GM11168 (cell line): Measurements from ENCODE around the gene TIMP2.
"Not testable (repeated sequence)": the region's sequence is repeated elsewhere in the genome, so short reads cannot be mapped to it uniquely, and the experiment has no call there.

Source experiments
- in situ Hi-C: fragments of 300-500 bp; cut with MboI; formaldehyde crosslinking; loops from one replicate; pipeline ENCODE4 v1.12.0; 2022; ENCODE audit warnings: low sequenced_read_pairs; ENCODE audit not compliant: unreplicated experiment

TIMP2 gene

GRCh38 chr17:78912082-78912481 lies 13.1 kb downstream of the TIMP2 start:
- in situ Hi-C loops, result no loop called here

- in situ Hi-C loops, result not testable (repeated sequence)
Observed at GRCh38 chr17:78911543-78911942, 13.6 kb downstream of the TIMP2 start.

GRCh38 chr17:78910497-78911284 lies 14.5 kb downstream of the TIMP2 start:
- in situ Hi-C loops, result no loop called here

GRCh38 chr17:78908426-78908825 lies 16.8 kb downstream of the TIMP2 start:
- in situ Hi-C loops, result no loop called here

- in situ Hi-C loops, result no loop called here
Observed at GRCh38 chr17:78905541-78905940, 19.6 kb downstream of the TIMP2 start.

- in situ Hi-C loops, result no loop called here
Observed at GRCh38 chr17:78905116-78905515, 20.1 kb downstream of the TIMP2 start.

GRCh38 chr17:78904371-78904770 lies 20.8 kb downstream of the TIMP2 start:
- in situ Hi-C loops, result no loop called here

GRCh38 chr17:78903101-78903779 lies 21.9 kb downstream of the TIMP2 start, which contains the start of gene CEP295NL:
Gene CEP295NL, minus strand, starts transcription at chr17:78903201. Its CDS starts 1,373 bp downstream, at chr17:78901828.
- in situ Hi-C loops, result no loop called here

- in situ Hi-C loops, result not testable (repeated sequence)
Observed at GRCh38 chr17:78902231-78902630, 23.0 kb downstream of the TIMP2 start.

- in situ Hi-C loops, result no loop called here
Observed at GRCh38 chr17:78901806-78902205, 23.4 kb downstream of the TIMP2 start.

- in situ Hi-C loops, result no loop called here
Observed at GRCh38 chr17:78900816-78901215, 24.4 kb downstream of the TIMP2 start.

GRCh38 chr17:78899361-78900260 lies 25.6 kb downstream of the TIMP2 start:
- in situ Hi-C loops, result no loop called here

- in situ Hi-C loops, result no loop called here
Observed at GRCh38 chr17:78898947-78899346, 26.2 kb downstream of the TIMP2 start.

- in situ Hi-C loops, result no loop called here
Observed at GRCh38 chr17:78898075-78898836, 26.9 kb downstream of the TIMP2 start.

- in situ Hi-C loops, result no loop called here
Observed at GRCh38 chr17:78897664-78898047, 27.5 kb downstream of the TIMP2 start.

GRCh38 chr17:78896834-78897663 lies 28.1 kb downstream of the TIMP2 start:
- in situ Hi-C loops, result no loop called here

GRCh38 chr17:78896091-78896833 lies 28.9 kb downstream of the TIMP2 start:
- in situ Hi-C loops, result no loop called here

GRCh38 chr17:78895322-78895721 lies 29.9 kb downstream of the TIMP2 start:
- in situ Hi-C loops, result no loop called here
